ENCODE results near the gene PEAK1.
"Not testable (repeated sequence)": the region's sequence is repeated elsewhere in the genome, so short reads cannot be mapped to it uniquely, and the experiment has no call there.

The PEAK1 gene

GRCh38 chr15:77282333-77282732, 137.6 kb downstream of the PEAK1 start:
- Histone ChIP-seq H3K4me3 (replicated peaks; ENCODE audit: low read depth, low read length) (no peak overlapping the region), H3K27me3 (replicated peaks; ENCODE audit: control insufficient read depth, insufficient read depth, low read length) (no peaks in the 10 kb centered on the region), H3K36me3 (ENCODE audit: control insufficient read depth, insufficient read depth, low read length) (no peaks in the 10 kb centered on the region; the same call in 1 of the 2 replicates)
- no peak for DNase-seq (ENCODE audit: extremely low read depth, insufficient read length)
- TF ChIP-seq CTCF (IDR thresholded peaks at IDR 0.05; ENCODE audit: insufficient read depth, low read length, poor library complexity, severe bottlenecking): no peak

GRCh38 chr15:77276943-77277342, 143.0 kb downstream of the PEAK1 start:
- Histone ChIP-seq H3K36me3 (ENCODE audit: control insufficient read depth, insufficient read depth, low read length) (no peaks in the 10 kb centered on the region), H3K4me3 (replicated peaks; ENCODE audit: low read depth, low read length) (no peak overlapping the region), H3K27me3 (replicated peaks; ENCODE audit: control insufficient read depth, insufficient read depth, low read length) (no peaks in the 10 kb centered on the region)
- no peak for DNase-seq (ENCODE audit: extremely low read depth, insufficient read length)
- TF ChIP-seq CTCF (IDR thresholded peaks at IDR 0.05; ENCODE audit: insufficient read depth, low read length, poor library complexity, severe bottlenecking): no peak

GRCh38 chr15:77276096-77276495, 143.8 kb downstream of the PEAK1 start:
- no peaks in the 10 kb centered on the region for H3K27me3 ChIP-seq (replicated peaks; ENCODE audit: control insufficient read depth, insufficient read depth, low read length)
- no peak overlapping the region for H3K4me3 ChIP-seq (replicated peaks; ENCODE audit: low read depth, low read length)
- TF ChIP-seq CTCF (IDR thresholded peaks at IDR 0.05; ENCODE audit: insufficient read depth, low read length, poor library complexity, severe bottlenecking): no peak
- no peak for DNase-seq (ENCODE audit: extremely low read depth, insufficient read length)
- no peaks in the 10 kb centered on the region for H3K36me3 ChIP-seq (ENCODE audit: control insufficient read depth, insufficient read depth, low read length)

- H3K36me3 ChIP-seq (ENCODE audit: control insufficient read depth, insufficient read depth, low read length); DNase-seq (ENCODE audit: extremely low read depth, insufficient read length); H3K4me3 ChIP-seq (replicated peaks; ENCODE audit: low read depth, low read length); H3K27me3 ChIP-seq (replicated peaks; ENCODE audit: control insufficient read depth, insufficient read depth, low read length): not testable (repeated sequence)
These were observed 146.8 kb downstream of the PEAK1 start for GRCh38 chr15:77273136-77273535.

GRCh38 chr15:77266708-77267386, 153.1 kb downstream of the PEAK1 start:
- Histone ChIP-seq H3K4me3 (replicated peaks; ENCODE audit: low read depth, low read length) (no peak overlapping the region), H3K36me3 (ENCODE audit: control insufficient read depth, insufficient read depth, low read length) (no peaks in the 10 kb centered on the region), H3K27me3 (replicated peaks; ENCODE audit: control insufficient read depth, insufficient read depth, low read length) (no peaks in the 10 kb centered on the region)
- no peak for TF ChIP-seq CTCF (IDR thresholded peaks at IDR 0.05; ENCODE audit: insufficient read depth, low read length, poor library complexity, severe bottlenecking)
- no peak for DNase-seq (ENCODE audit: extremely low read depth, insufficient read length)

GRCh38 chr15:77255385-77255784, 164.5 kb downstream of the PEAK1 start:
- H3K36me3 ChIP-seq (ENCODE audit: control insufficient read depth, insufficient read depth, low read length): no peaks in the 10 kb centered on the region
- no peaks in the 10 kb centered on the region for H3K27me3 ChIP-seq (replicated peaks; ENCODE audit: control insufficient read depth, insufficient read depth, low read length)
- TF ChIP-seq CTCF (IDR thresholded peaks at IDR 0.05; ENCODE audit: insufficient read depth, low read length, poor library complexity, severe bottlenecking): no peak
- H3K4me3 ChIP-seq (replicated peaks; ENCODE audit: low read depth, low read length): no peak overlapping the region
- DNase-seq (ENCODE audit: extremely low read depth, insufficient read length): no peak
